ENCODE measurements around the gene RHCE. TPM values are rescaled to one million over a fixed set of nuclear protein-coding genes. Genes with fewer than 3 reads are reported as not detected.

RHCE gene
- total RNA-seq, 2 experiments from 2014 or later: 0.25 to 1.1 TPM

GRCh38 chr1:25430967-25431881 is 10.6 kb upstream of the RHCE start:
- DNase-seq (peak in 3 of 14 experiments; percentile 70 to 89 (median 73)), ATAC-seq (ENCODE audit: poor library complexity) (peak; percentile 24)
- H3K4me3 ChIP-seq (ENCODE audit: low read length): peak overlapping the region; percentile 83
- H3K9me3 Mint-ChIP-seq: no peaks in the 10 kb centered on the region
- intact Hi-C loops (cut with DNase I, micrococcal nuclease): loop anchor here (5.0 to 10.0 kb wide), 4 partner anchors 41 to 96 kb away; partner anchors contain the start of gene TMEM50A (in 2 of the 2)
- TF ChIP-seq CTCF (IDR thresholded peaks at IDR 0.05): no peak
- H3K9me3 ChIP-seq (ENCODE audit: control insufficient read depth in 1 of 2, insufficient read depth in 1 of 2, low read length in 2 of 2): no peaks in the 10 kb centered on the region
- peak overlapping the region; percentile 100 for H3K27ac Mint-ChIP-seq
- peaks cover 7% of the 10 kb centered on the region for H3K36me3 Mint-ChIP-seq (ENCODE audit: low read depth)
- peaks cover 9% of the 10 kb centered on the region for H3K4me1 ChIP-seq (ENCODE audit: insufficient read depth, low read length)
- POLR2A ChIA-PET: interaction anchor here (0.5 to 2.6 kb wide), 16 partner anchors 10 to 1903 kb away, joined by 3 to 15 read pairs (median 5); partner anchors contain the start of genes RSRP1 and SYF2
- peak overlapping the region; percentile 92 for H3K4me3 Mint-ChIP-seq
- peaks cover 61% of the 10 kb centered on the region for H3K4me1 Mint-ChIP-seq (ENCODE audit: low read depth)
- H3K27me3 ChIP-seq (ENCODE audit: control insufficient read depth in 1 of 2, insufficient read depth in 2 of 2, low read length in 2 of 2): no peaks in the 10 kb centered on the region
- CTCF ChIA-PET: interaction anchor here (0.7 to 1.7 kb wide), 6 partner anchors 13 to 346 kb away, joined by 3 to 5 read pairs (median 4); no protein-coding TSS in a partner anchor
- H3K36me3 ChIP-seq (ENCODE audit: insufficient read depth, low read length): no peaks in the 10 kb centered on the region
- H3K27me3 Mint-ChIP-seq: no peaks in the 10 kb centered on the region
- peak overlapping the region; percentile 96 to 97 for H3K27ac ChIP-seq (ENCODE audit: low read depth in 1 of 2, low read length in 2 of 2)

GRCh38 chr1:25430073-25430966 is 9.7 kb upstream of the RHCE start, which contains the start of gene MACO1:
Gene MACO1 (plus strand): TSS chr1:25430897. CDS start chr1:25431099, 202 bp downstream.
- Histone ChIP-seq H3K9me3 (ENCODE audit: control insufficient read depth in 1 of 2, insufficient read depth in 1 of 2, low read length in 2 of 2) (no peaks in the 10 kb centered on the region), H3K4me1 (ENCODE audit: insufficient read depth, low read length) (peaks cover 9% of the 10 kb centered on the region), H3K4me3 (ENCODE audit: low read length) (peak within 1 kb of the TSS; percentile 83), H3K27me3 (ENCODE audit: control insufficient read depth in 1 of 2, insufficient read depth in 2 of 2, low read length in 2 of 2) (no peaks in the 10 kb centered on the region), H3K27ac (ENCODE audit: low read depth in 1 of 2, low read length in 2 of 2) (peak within 1 kb of the TSS; percentile 96 to 97), H3K36me3 (ENCODE audit: insufficient read depth, low read length) (no peaks in the 10 kb centered on the region)
- Mint-ChIP-seq H3K4me3 (peak within 1 kb of the TSS; percentile 92), H3K27ac (peak within 1 kb of the TSS; percentile 100), H3K27me3 (no peaks in the 10 kb centered on the region), H3K9me3 (no peaks in the 10 kb centered on the region), H3K4me1 (ENCODE audit: low read depth) (peaks cover 52% of the 10 kb centered on the region), H3K36me3 (ENCODE audit: low read depth) (peaks cover 7% of the 10 kb centered on the region)
- ATAC-seq (ENCODE audit: poor library complexity) (peak; percentile 82), DNase-seq (peak; percentile 93 to 98 (median 96))
- no peak for TF ChIP-seq CTCF (IDR thresholded peaks at IDR 0.05)
- intact Hi-C loops (cut with DNase I, micrococcal nuclease): loop anchor here (5.0 to 10.0 kb wide), 4 partner anchors 42 to 96 kb away; partner anchors contain the start of gene TMEM50A (in 2 of the 2)
- ChIA-PET POLR2A (interaction anchor here (0.5 to 2.6 kb wide), 23 partner anchors 11 to 1902 kb away, joined by 3 to 15 read pairs (median 5); partner anchors contain the start of genes MTFR1L, RSRP1 and SYF2), CTCF (interaction anchor here (0.7 to 1.7 kb wide), 5 partner anchors 14 to 465 kb away, joined by 3 to 5 read pairs (median 4); no protein-coding TSS in a partner anchor)

Data from CD4-positive, alpha-beta T cell (primary cell).